Measurements from ENCODE around the gene PLCB2.

The PLCB2 gene

GRCh38 chr15:40325188-40325587 is 17.5 kb upstream of the PLCB2 start:
- TF ChIP-seq CTCF (conservative IDR thresholded peaks at IDR 0.05; ENCODE audit: control insufficient read depth, insufficient read depth, low read depth, low read length), result no peak
- DNase-seq (ENCODE audit: low read depth), result no peak
- no peak overlapping the region for H3K4me3 ChIP-seq (ENCODE audit: control insufficient read depth, low read depth, low read length)

GRCh38 chr15:40323953-40324937 is 16.5 kb upstream of the PLCB2 start:
- no peak for TF ChIP-seq CTCF (conservative IDR thresholded peaks at IDR 0.05; ENCODE audit: control insufficient read depth, insufficient read depth, low read depth, low read length)
- H3K4me3 ChIP-seq (ENCODE audit: control insufficient read depth, low read depth, low read length), result peak overlapping the region; percentile 55
- no peak for DNase-seq (ENCODE audit: low read depth)

- TF ChIP-seq CTCF (conservative IDR thresholded peaks at IDR 0.05; ENCODE audit: control insufficient read depth, insufficient read depth, low read depth, low read length), result peak; percentile 35
- H3K4me3 ChIP-seq (ENCODE audit: control insufficient read depth, low read depth, low read length), result peak within 1 kb of the TSS; percentile 55
Observed at GRCh38 chr15:40323239-40323952, 15.7 kb upstream of the PLCB2 start, which contains the start of gene INAFM2. TSS of gene INAFM2 (plus strand) at chr15:40323692. CDS start at chr15:40324056, 364 bp downstream.

GRCh38 chr15:40322531-40323238 is 14.9 kb upstream of the PLCB2 start:
- H3K4me3 ChIP-seq (ENCODE audit: control insufficient read depth, low read depth, low read length), result peak overlapping the region; percentile 34
- TF ChIP-seq CTCF (conservative IDR thresholded peaks at IDR 0.05; ENCODE audit: control insufficient read depth, insufficient read depth, low read depth, low read length), result no peak
- DNase-seq (ENCODE audit: low read depth), result no peak

More at GRCh38 chr15:40323239-40323952, 15.7 kb upstream of the PLCB2 start, which contains the start of gene INAFM2:
- DNase-seq (ENCODE audit: low read depth), result peak; percentile 77

GRCh38 chr15:40320931-40321371 is 13.2 kb upstream of the PLCB2 start:
- H3K4me3 ChIP-seq (ENCODE audit: control insufficient read depth, low read depth, low read length), result no peak overlapping the region
- DNase-seq (ENCODE audit: low read depth), result peak; percentile 65
- peak; percentile 92 for TF ChIP-seq CTCF (conservative IDR thresholded peaks at IDR 0.05; ENCODE audit: control insufficient read depth, insufficient read depth, low read depth, low read length)

- TF ChIP-seq CTCF (conservative IDR thresholded peaks at IDR 0.05; ENCODE audit: control insufficient read depth, insufficient read depth, low read depth, low read length), result no peak
- no peak for DNase-seq (ENCODE audit: low read depth)
- H3K4me3 ChIP-seq (ENCODE audit: control insufficient read depth, low read depth, low read length), result no peak overlapping the region
Observed at GRCh38 chr15:40320409-40320808, 12.7 kb upstream of the PLCB2 start.

Measured in fibroblast of mammary gland (primary cell).